NCI-H526 treated with DMSO at 0.1 percent for 48 hours (cell line): ENCODE measurements around the gene STARD7.
"Not testable (repeated sequence)": the region's sequence is repeated elsewhere in the genome, so short reads cannot be mapped to it uniquely, and the experiment has no call there.

Experiments used
- DNase-seq: peaks from one replicate; lab custom pipeline; 2025; lab: John Stamatoyannopoulos, UW

STARD7 gene

GRCh38 chr2:96233880-96234316 lies 25.3 kb upstream of the STARD7 start:
- DNase-seq, result no peak

- no peak for DNase-seq
These were observed 24.8 kb upstream of the STARD7 start for GRCh38 chr2:96233436-96233835.

- DNase-seq, result no peak
These were observed 22.7 kb upstream of the STARD7 start for GRCh38 chr2:96231316-96231715.

- DNase-seq, result no peak
These were observed 16.4 kb upstream of the STARD7 start for GRCh38 chr2:96225016-96225533.

GRCh38 chr2:96221106-96221505 lies 12.5 kb upstream of the STARD7 start:
- not testable (repeated sequence) for DNase-seq

GRCh38 chr2:96219959-96220358 lies 11.3 kb upstream of the STARD7 start:
- not testable (repeated sequence) for DNase-seq

GRCh38 chr2:96218508-96219131 lies 10.0 kb upstream of the STARD7 start:
- no peak for DNase-seq

- no peak for DNase-seq
These were observed 5.9 kb upstream of the STARD7 start for GRCh38 chr2:96214554-96214953.

GRCh38 chr2:96213379-96213778 lies 4.8 kb upstream of the STARD7 start:
- no peak for DNase-seq

GRCh38 chr2:96212339-96212738 lies 3.7 kb upstream of the STARD7 start:
- DNase-seq, result no peak

- no peak for DNase-seq
These were observed 1.1 kb upstream of the STARD7 start for GRCh38 chr2:96209729-96210085.

- no peak for DNase-seq
These were observed 543 bp upstream of the STARD7 start for GRCh38 chr2:96209011-96209728.

- no peak for DNase-seq
These were observed 869 bp downstream of the STARD7 start for GRCh38 chr2:96207774-96208142.

GRCh38 chr2:96207073-96207773 lies 1.4 kb downstream of the STARD7 start:
- no peak for DNase-seq

GRCh38 chr2:96205888-96206287 lies 2.7 kb downstream of the STARD7 start:
- no peak for DNase-seq

GRCh38 chr2:96204836-96205624 lies 3.6 kb downstream of the STARD7 start:
- DNase-seq, result no peak

GRCh38 chr2:96203130-96204028 lies 5.2 kb downstream of the STARD7 start:
- DNase-seq, result no peak

- no peak for DNase-seq
These were observed 6.3 kb downstream of the STARD7 start for GRCh38 chr2:96202152-96202854.

GRCh38 chr2:96201338-96201737 lies 7.3 kb downstream of the STARD7 start:
- DNase-seq, result no peak

GRCh38 chr2:96198921-96199320 lies 9.7 kb downstream of the STARD7 start:
- DNase-seq, result no peak
